IPS DF 6.9 (cell line): ENCODE data around the gene ELK3.

ENCODE experiments used
- DNase-seq: peaks from one replicate; pipeline ENCODE4 v3.0.0-alpha.2; 2013; ENCODE audit warnings: low read depth, low spot score
- H3K27ac ChIP-seq: one replicate; pipeline ENCODE4 v1.5.1; 2013; ENCODE audit warnings: low read length, control low read depth
- H3K27me3 ChIP-seq: 2 replicates; pipeline ENCODE4 v1.6.1; 2013; ENCODE audit warnings: mild to moderate bottlenecking, low read length; ENCODE audit not compliant: control insufficient read depth, insufficient read depth
- H3K36me3 ChIP-seq: 2 replicates; pipeline ENCODE4 v1.6.1; 2013; ENCODE audit warnings: low read length; ENCODE audit not compliant: control insufficient read depth, insufficient read depth
- H3K4me1 ChIP-seq: 2 replicates; pipeline ENCODE4 v1.6.1; 2013; ENCODE audit warnings: low read length; ENCODE audit not compliant: control insufficient read depth, insufficient read depth
- H3K4me3 ChIP-seq: 2 replicates; pipeline ENCODE4 v1.5.1; 2013; ENCODE audit warnings: mild to moderate bottlenecking, low read length
- H3K9me3 ChIP-seq: 2 replicates; pipeline ENCODE4 v1.6.1; 2013; ENCODE audit warnings: low read length, inconsistent platforms; ENCODE audit not compliant: control insufficient read depth, insufficient read depth
- WGBS: extraction: QIAGEN DNeasy Blood & Tissue Kit; methylation state at CpG from one replicate; pipeline ENCODE4 v1.1.7; 2013; ENCODE audit warnings: mixed read lengths, missing lambda C conversion rate; ENCODE audit not compliant: insufficient read length, insufficient coverage; 5-methylcytosine and 5-hydroxymethylcytosine counted together

ELK3 gene

DNA sequence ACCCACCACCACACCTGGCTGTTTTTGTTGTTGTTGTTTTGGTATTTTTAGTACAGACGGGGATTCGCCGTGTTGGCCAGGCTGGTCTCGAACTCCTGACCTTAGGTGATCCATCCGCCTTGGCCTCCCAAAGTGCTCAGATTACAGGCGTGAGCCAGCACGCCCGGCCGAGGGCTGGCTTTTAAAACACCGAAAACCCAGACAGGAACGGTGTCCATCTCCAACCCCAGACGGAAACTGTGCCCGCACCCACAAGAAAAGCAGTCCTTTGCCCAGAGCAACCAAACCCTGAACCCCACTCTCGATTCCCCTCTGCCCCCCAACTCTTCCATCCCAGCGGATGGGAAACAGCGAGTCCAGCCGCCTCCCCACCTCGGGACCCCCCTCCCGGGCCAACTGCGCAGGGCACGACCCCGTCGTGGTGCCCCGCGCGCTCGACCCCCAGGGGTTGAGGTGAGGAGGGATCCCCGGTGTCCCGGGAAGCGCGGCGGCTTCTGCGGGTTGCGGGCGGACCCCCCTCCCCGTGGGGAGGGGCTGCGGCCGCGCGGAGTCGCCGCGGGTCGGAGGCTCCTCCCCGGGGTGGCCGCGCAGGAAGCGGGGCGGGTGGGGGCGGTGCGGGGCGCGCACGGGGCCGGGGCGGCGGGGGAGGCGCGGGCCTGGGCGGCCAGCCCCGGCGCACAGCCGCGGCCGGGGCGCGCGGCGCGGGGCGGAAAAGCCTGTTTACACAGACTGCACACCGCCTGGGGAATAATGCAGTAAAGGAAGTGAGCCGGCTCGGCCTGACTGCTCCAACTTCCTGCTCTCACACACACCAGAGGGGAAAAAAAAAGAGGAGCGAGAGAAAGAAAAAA, at the start of gene ELK3:
TSS of gene ELK3 (plus strand) at position 651 of the 851 bp plus-strand sequence.
- peaks cover 1% of the 10 kb centered on the region; the same call in 1 of the 2 replicates for H3K4me1 ChIP-seq
- no peak for DNase-seq
- H3K4me3 ChIP-seq, result peak within 1 kb of the TSS; percentile 94
- H3K36me3 ChIP-seq, result no peaks in the 10 kb centered on the region
- no peaks in the 10 kb centered on the region for H3K9me3 ChIP-seq
- WGBS, result no CpG with 5 or more reads among the region's 75 CpGs
- H3K27ac ChIP-seq, result no peak within 1 kb of the TSS
- H3K27me3 ChIP-seq, result no peaks in the 10 kb centered on the region

DNA sequence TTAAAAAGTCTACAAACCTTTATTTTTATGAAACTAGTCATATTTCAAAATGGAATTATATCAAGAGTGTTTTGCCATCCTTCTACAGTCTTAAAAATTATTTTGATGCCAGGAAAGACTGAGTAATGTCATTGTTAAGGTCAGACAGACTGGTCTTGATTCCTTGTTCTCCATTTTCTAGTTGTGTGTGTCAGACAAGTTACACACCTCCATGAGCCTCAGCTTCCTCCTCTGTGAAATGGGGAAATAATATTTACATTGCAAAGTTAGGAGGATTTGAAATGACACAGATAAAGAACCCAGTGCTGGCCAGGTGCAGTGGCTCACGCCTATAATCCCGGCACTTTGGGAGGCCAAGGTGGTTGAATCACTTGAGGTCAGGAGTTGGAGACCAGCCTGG, 47.4 kb upstream of the ELK3 start:
- Histone ChIP-seq H3K4me3 (no peak overlapping the region), H3K27me3 (no peaks in the 10 kb centered on the region), H3K4me1 (no peaks in the 10 kb centered on the region), H3K36me3 (no peaks in the 10 kb centered on the region), H3K9me3 (no peaks in the 10 kb centered on the region; the same call in 1 of the 2 replicates), H3K27ac (no peak overlapping the region)
- no peak for DNase-seq
- no CpG with 5 or more reads among the region's 2 CpGs for WGBS

DNA sequence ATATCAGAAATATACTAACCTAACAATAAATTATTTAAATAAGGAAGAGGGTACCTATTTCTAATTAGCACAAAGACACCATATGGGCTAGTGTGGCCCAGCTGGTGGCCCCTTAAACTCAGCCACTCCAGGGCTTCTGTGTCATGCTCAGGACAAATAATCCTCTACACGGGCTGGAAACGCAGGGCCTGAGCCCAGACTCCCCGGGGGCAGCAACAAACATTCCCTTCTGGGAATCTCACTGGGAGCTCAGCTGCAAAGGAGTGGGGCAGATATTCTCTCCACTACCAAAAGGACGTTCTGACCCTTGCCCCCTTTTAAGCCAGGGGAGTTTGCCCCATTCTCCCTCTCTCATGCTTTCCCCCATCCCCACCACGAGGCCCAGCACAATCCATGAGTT, 43.7 kb upstream of the ELK3 start:
- WGBS, result no CpG with 5 or more reads among the region's 5 CpGs
- Histone ChIP-seq H3K27ac (no peak overlapping the region), H3K9me3 (no peaks in the 10 kb centered on the region; the same call in 1 of the 2 replicates), H3K4me1 (no peaks in the 10 kb centered on the region; the same call in 1 of the 2 replicates), H3K4me3 (no peak overlapping the region), H3K36me3 (no peaks in the 10 kb centered on the region), H3K27me3 (no peaks in the 10 kb centered on the region)
- no peak for DNase-seq

DNA sequence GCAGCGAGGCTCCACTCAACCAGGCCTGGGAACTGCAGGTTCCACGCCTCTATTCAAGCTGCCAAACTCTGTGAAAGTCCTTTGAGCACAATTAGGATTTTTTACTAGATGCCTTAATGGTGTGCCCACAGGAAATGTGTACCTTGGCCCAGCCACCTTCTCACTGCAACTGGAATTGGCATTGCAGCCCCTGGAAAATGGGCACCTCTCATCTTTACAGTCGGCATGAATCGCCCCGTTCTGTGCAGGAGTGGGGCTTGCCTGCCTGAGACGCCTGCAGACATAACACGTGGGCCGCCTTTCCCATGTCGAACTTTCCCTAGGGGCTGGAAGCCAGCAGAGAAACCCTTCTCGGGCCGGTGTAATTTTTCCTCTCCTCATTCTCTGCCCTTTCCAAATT, 42.0 kb upstream of the ELK3 start:
- Histone ChIP-seq H3K36me3 (no peaks in the 10 kb centered on the region), H3K4me1 (no peaks in the 10 kb centered on the region; the same call in 1 of the 2 replicates), H3K9me3 (no peaks in the 10 kb centered on the region; the same call in 1 of the 2 replicates), H3K27me3 (no peaks in the 10 kb centered on the region), H3K27ac (no peak overlapping the region), H3K4me3 (no peak overlapping the region)
- no CpG with 5 or more reads among the region's 11 CpGs for WGBS
- DNase-seq, result no peak

DNA sequence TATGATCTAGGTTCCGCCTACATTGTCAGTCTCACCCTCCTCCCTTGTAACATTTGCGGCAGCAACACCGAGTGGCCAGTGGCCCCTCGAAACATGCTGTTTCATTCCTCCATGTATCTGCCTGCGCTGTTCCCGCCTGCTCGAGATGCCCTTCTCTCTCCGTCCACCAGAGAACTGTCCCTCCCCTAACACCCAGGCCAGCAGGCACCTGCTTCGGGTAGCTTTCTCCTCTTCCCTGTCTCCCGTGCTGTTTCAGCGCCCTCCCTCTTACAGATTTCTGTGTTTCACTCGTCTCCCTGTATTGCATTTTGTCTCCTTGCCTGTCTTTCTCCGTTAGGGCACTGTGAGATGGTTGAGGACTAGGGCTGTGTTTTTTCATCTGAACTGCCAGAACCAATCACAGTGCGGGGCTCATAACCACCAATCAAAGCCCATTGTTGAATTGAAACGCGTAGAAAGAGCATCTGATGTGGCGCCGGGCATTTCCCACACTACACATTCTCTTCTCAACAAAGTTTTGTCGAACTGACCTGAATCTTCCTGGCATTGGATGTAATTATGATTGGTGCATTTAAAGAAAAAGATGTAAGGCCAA, 40.9 kb upstream of the ELK3 start:
- DNase-seq, result no peak
- Histone ChIP-seq H3K36me3 (no peaks in the 10 kb centered on the region), H3K27me3 (no peaks in the 10 kb centered on the region), H3K4me1 (no peaks in the 10 kb centered on the region; the same call in 1 of the 2 replicates), H3K9me3 (no peaks in the 10 kb centered on the region; the same call in 1 of the 2 replicates), H3K27ac (no peak overlapping the region), H3K4me3 (no peak overlapping the region)
- no CpG with 5 or more reads among the region's 19 CpGs for WGBS

DNA sequence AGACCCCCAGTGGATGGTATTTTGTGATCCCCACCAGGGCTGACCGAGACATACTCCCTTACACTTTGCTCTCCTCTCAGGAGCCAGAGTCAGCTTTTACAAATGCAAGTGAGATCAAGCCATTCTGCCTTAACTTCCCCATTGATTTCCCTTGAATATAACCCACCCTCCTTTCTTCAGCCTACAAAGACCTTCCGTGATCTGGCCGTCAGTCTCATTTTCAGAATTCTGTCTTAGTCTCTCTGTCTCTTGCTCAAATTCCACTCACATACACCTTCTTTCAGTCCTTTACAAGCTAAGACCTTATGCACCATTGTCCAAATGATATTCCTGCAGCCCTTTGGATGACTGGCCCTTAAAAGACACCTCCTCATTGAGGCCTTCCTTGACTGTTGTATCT, 39.0 kb upstream of the ELK3 start:
- no peak for DNase-seq
- H3K9me3 ChIP-seq, result no peaks in the 10 kb centered on the region; the same call in 1 of the 2 replicates
- no peaks in the 10 kb centered on the region; the same call in 1 of the 2 replicates for H3K4me1 ChIP-seq
- no peak overlapping the region for H3K4me3 ChIP-seq
- H3K36me3 ChIP-seq, result no peaks in the 10 kb centered on the region
- H3K27ac ChIP-seq, result no peak overlapping the region
- H3K27me3 ChIP-seq, result no peaks in the 10 kb centered on the region
- WGBS, result no CpG with 5 or more reads among the region's 3 CpGs

DNA sequence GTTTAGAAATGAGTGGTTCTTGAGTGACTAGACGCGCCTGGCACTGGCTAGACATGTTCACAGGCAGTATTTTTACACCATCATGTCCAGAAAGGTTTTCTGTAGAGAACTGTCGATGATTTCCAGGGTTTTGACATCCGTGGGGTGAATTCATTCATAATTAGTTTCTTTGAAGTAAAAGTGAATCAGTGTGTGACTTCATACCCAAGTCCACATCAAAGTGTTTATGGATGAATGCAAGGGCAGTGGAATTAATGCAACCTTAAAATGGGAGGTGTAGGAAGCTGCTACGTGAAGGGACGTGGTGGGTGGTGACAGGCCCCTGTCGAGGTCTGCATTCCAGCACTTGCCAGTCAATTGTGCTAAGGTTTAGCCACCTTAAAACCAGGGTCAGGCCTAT, 38.4 kb upstream of the ELK3 start:
- no peaks in the 10 kb centered on the region; the same call in 1 of the 2 replicates for H3K4me1 ChIP-seq
- H3K36me3 ChIP-seq, result no peaks in the 10 kb centered on the region
- no peak overlapping the region for H3K27ac ChIP-seq
- H3K9me3 ChIP-seq, result no peaks in the 10 kb centered on the region
- DNase-seq, result no peak
- WGBS, result no CpG with 5 or more reads among the region's 7 CpGs
- H3K27me3 ChIP-seq, result no peaks in the 10 kb centered on the region
- no peak overlapping the region for H3K4me3 ChIP-seq

DNA sequence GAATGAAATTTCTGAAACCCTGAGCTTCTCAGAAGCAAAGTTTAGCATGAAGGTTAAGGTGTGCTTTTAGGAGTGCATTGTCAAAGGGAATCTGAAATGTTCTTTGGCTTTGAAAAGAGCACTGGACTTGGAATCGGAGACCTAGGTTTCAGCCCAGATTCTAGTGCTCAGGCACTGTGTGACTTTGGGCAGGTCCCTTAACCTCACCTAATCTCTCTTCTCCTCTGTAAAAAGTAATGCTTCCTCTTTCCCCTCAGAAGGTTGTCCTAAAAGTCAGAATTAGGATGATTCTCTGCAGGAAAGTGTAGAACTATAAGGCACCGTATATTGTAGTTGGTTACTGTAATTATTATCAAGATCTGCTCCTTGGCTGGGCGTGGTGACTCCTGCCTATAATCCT, 38.0 kb upstream of the ELK3 start:
- no peaks in the 10 kb centered on the region for H3K9me3 ChIP-seq
- no peak overlapping the region for H3K27ac ChIP-seq
- H3K4me1 ChIP-seq, result no peaks in the 10 kb centered on the region; the same call in 1 of the 2 replicates
- no CpG with 5 or more reads among the region's 3 CpGs for WGBS
- DNase-seq, result no peak
- H3K36me3 ChIP-seq, result no peaks in the 10 kb centered on the region
- no peaks in the 10 kb centered on the region for H3K27me3 ChIP-seq
- no peak overlapping the region for H3K4me3 ChIP-seq

DNA sequence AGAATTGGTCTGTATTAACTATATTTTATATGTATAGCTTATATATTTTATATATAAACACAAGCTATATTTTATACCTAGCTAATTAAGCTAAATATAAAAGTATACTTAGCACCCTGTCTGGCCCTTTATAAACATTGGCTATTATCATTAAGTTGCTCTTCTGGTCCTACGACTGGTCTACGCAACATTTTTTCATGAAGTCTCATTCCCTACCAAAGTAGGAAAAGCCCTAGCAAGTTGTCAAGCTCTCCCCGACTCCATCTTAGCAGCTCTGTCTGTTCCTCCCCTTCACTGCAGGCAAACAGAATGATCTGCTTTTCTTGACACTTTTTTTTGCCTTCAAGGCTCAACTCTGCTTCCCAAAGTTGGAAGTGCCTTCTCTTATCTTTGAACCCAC, 36.7 kb upstream of the ELK3 start:
- no peaks in the 10 kb centered on the region for H3K36me3 ChIP-seq
- H3K4me3 ChIP-seq, result no peak overlapping the region
- H3K4me1 ChIP-seq, result no peaks in the 10 kb centered on the region; the same call in 1 of the 2 replicates
- no peak for DNase-seq
- no peaks in the 10 kb centered on the region for H3K27me3 ChIP-seq
- no CpG with 5 or more reads among the region's 3 CpGs for WGBS
- H3K27ac ChIP-seq, result no peak overlapping the region
- no peaks in the 10 kb centered on the region for H3K9me3 ChIP-seq

DNA sequence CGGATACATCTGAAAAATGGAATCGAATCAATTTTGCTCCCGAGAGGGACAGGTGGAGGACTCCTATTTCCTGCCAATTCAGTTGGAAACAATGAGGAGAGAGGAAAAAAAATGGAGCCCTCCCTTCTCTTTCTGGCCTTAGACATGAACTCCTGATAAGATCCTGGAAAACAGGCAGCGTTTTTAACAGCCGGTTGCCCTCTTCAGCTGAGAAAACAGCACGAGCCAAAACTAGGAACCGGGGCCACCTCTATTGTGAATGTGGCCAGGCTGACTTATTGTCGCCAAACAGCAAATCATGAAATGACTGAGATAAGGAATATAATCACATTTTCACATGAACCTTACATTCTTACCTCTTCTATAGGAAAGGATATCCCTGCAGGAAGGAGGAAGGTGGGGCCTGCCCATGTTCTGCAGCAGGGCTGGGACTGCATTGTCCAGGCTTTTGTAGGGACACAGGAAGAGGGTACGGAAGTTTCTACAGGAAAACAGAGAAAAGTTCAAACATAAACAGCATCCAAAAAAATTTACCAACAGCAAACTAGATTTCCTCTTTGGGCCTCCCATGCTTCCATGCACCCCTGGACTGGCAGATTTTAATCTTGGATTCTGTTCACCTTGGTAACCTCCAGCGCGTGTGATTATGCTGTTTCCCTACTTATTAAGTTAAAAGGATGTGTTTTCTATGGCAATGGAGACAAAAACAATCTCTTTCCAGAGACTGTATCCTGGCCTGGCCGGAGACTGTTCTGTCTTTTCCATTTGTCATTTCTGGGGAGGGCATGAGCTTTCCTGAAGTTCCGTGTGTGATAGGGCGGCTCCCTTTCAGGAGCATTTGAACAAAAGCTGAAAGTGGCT, 29.0 kb upstream of the ELK3 start:
- DNase-seq, result no peak
- H3K9me3 ChIP-seq, result no peaks in the 10 kb centered on the region
- H3K27me3 ChIP-seq, result no peaks in the 10 kb centered on the region
- H3K4me3 ChIP-seq, result no peak overlapping the region
- H3K36me3 ChIP-seq, result no peaks in the 10 kb centered on the region
- no peak overlapping the region for H3K27ac ChIP-seq
- no CpG with 5 or more reads among the region's 14 CpGs for WGBS
- H3K4me1 ChIP-seq, result peaks cover 2% of the 10 kb centered on the region
